HG02571 (cell line): Measurements from ENCODE around the gene XXYLT1.

Experiments
- ATAC-seq: cut with Tn5 transposase; IDR thresholded peaks from one replicate; pipeline ENCODE4 v1.9.1; 2021; ENCODE audit warnings: mild to moderate bottlenecking, moderate library complexity; ENCODE audit not compliant: unreplicated experiment

The XXYLT1 gene

DNA sequence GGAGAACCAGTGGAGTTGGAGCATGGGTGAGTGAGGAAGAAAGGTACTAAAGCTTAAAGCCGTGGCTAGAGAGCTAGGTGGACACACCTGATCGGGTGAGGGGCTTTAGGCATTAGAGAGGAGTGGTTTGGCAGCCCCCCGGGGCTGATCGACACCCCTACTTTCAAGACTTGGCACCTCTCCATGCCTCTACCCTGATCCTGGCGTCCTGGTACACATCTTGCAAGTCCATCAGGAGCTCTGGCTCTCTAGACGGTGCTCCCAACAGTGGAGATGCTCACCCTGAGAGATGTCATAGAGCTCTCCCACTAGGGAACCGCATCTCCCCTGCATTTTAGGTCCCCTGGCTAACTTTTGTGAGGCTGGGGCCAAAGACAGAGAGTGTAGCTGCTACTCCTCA is 98.1 kb downstream of the XXYLT1 start:
- no peak for ATAC-seq

DNA sequence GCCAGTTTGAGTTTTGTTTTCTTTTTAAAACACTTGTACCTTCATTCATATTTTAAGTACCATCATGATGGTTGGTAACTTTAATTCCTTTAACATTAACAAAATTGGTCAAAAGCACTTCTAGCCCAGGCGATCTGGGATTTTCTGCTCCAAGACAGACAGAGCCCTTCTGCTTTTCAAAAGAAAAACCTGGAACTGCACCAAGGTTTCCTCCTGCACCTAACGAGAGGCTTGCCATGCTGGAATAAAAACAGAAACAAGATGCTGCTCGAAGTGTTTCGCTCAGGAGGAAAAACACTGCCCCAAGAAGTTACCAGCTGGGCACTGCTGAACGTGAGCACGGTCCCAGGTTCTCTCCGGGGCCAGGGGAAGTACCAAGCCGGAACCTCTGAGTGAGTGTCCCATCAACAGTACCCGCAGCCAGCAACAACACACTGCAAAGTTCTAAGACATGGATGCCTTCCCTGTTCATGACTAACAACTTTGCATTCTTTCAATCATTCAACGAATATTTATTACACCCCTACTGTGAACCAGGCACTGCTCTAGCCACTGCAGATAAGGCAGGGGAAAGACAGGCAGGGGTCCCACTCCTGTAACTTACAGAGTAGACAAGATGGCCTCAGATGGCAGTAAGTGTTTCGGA is 98.8 kb downstream of the XXYLT1 start:
- no peak for ATAC-seq

DNA sequence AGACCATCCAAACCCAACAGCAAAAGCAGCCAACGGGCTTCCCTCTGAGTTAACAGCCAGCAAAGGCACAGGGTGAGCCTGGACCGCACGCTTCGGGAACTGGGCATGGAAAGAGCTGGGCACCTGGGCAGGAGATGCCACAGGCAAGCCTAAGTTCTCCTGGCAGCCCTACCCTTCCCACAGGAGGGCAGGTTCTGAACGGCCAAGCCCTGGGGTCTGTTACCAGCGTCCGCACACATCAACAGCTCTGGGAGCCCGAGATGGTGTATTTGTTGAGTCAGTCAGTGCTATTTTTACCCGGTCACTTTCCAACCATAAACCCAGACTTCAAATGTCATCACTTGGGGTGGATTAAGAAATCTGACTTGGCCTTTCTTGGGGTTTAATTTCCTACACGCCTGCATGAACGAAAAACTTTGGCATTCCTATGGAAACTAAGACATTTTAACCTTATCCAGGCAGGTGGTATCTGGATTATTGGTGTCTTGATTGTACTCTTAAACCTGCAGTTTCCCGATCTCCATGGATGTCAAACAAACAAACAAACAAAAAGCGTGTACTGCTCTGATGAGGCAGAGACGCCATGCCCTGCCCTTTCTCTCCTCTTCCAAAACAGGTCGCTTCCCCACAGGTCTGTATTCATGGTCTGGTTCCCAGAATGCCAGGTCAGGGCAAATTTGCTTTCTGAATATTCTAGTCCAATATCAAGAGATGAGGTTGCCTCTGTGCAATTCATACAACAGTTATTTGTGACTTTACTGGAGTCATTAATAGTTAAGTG is 99.7 kb downstream of the XXYLT1 start:
- no peak for ATAC-seq

DNA sequence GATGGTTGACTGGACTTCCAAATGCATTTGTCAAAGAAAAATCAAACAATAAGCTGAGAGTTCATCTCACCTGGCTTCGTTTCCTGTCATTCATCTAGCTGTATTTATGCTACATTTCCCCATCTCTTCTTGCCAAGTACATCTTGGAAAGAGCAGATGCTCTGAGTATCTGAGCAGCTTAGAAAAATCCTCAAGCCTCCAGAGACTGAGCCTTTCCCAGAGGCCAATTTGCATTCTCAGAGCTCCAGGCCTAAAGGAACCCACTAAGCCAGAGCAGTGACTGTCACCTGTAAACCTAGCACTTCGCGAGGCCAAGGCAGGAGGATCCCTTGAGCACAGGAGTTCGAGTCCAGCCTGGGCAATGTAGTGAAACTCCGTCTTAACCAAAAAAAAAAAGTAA is 100.5 kb downstream of the XXYLT1 start:
- ATAC-seq, result no peak

DNA sequence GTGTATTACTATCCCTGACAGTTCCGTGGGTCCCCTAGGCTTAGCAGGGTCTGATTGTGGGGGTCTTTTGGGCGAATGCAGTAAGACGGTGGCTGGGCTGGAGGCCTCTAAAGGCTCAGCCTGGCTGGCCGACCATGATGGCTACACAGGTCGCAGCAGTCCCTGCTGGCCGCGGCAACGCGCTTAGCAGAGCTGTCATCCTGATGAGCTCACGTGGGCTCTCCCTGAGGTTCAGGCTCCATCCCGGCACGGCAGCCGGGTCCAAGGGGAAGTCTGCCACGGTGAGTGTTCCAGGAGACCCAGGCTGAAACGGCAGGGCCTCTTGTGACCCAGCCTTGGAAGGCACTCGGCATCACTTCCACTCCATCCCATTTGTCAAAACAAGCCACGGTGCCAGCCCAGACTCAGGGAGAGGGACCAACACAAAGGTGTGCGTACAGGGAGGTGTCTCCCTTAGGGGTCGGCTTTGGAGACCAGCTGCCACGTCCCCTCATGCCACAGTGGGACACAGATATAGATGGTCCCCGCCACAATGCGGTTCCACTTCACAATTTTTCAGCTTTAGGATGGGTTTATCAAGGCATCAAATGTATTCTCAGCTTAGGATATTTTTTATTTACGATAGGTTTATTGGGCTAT is 101.8 kb downstream of the XXYLT1 start:
- ATAC-seq, result no peak

DNA sequence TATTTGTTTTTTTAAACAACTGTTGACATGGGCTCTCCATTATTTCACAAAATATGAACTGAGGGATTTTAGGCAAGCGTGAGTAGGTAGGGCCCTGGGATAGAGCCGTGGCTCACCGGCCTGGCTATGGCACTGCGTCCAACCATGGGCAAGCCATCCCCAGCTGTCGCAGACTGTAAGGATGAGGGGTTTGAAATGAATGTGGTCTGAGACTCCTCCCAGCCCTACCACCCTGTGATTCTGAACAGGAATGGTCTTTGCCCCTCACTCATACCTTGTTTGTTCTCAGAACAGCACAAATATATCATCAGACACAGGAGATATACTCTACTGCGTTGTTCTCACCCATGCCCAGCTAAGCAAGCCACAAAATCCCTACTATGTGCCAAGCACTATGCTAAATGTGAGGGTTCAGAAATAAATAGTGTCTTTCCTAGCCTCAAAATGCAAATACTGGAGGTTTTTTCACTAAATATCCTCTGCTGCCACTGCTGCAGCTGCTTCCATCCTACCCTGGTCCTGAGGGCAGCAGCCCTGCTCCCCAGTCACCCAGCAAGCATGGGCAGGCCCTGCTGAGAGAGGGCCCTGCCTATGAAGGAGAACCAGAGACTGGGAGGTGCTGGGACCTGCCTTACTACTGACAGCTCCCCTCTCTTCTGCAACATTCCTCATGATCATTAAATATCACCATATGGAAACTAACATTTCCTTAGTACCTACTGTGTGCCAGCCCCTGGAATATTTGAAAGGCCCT is 102.8 kb downstream of the XXYLT1 start:
- no peak for ATAC-seq

DNA sequence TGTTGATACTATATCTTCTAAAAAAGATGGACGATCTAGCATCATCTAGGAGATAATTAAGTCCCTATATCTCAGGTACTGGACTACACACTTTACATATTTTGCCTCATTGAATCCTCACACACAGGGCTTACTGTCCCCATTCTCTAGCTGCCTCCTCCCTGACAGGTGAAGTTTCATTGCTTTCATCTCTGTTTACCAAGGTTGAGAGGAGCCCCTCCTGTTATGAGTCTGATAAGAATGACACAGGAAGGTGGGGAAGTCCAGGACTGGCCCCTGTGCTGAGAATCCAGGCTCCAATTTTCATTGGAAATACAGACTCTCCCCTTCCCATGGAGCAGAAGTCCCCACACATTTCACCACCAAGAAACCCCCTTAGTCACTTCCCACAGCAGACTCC is 105.2 kb downstream of the XXYLT1 start:
- ATAC-seq, result no peak

DNA sequence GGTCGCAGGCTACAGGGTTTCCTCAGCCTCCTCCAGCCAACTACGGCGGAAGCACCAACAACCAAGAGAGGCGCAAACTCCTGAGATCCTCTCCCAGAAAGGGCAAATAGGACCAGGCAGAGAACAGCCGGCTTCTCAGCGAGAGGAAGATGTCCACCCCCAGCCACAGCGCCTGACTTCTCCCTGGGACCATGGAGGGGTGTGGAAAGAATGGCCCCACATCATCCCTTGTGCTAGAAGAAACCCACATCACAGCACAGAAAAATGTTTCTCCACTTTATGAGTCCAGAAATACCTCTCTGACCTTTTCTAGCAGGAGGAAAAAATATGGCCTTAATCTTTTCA is 105.7 kb downstream of the XXYLT1 start:
- ATAC-seq, result no peak

DNA sequence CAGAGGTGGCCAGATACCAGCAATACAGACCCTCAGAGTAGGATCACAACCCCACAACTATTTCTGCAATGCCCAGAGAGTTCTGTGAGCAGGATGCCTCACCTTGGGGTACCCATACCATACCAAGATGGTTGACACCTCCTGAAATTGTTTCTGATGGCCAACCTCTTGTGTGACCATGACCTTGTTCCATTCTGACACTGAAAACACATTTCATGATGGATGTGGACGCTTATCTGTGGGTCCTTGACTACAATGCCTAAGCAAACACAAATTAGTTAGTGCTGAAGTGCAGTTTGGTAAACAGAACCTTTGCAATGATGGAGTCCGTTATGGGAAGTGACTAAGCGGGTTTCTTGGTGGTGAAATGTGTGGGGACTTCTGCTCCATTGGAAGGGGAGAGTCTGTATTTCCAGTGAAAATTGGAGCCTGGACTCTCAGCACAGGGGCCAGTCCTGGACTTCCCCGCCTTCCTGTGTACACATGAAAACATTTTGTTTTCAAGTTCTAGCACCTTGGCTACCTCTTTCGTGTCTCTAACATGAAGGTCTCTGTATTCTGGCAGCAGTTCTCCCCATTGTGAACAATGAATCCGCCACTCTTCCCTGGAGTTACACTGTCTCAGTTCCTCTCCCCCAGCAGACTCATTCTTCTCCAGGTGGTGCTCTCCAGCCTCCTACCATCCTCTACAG is 106.2 kb downstream of the XXYLT1 start:
- ATAC-seq, result no peak

DNA sequence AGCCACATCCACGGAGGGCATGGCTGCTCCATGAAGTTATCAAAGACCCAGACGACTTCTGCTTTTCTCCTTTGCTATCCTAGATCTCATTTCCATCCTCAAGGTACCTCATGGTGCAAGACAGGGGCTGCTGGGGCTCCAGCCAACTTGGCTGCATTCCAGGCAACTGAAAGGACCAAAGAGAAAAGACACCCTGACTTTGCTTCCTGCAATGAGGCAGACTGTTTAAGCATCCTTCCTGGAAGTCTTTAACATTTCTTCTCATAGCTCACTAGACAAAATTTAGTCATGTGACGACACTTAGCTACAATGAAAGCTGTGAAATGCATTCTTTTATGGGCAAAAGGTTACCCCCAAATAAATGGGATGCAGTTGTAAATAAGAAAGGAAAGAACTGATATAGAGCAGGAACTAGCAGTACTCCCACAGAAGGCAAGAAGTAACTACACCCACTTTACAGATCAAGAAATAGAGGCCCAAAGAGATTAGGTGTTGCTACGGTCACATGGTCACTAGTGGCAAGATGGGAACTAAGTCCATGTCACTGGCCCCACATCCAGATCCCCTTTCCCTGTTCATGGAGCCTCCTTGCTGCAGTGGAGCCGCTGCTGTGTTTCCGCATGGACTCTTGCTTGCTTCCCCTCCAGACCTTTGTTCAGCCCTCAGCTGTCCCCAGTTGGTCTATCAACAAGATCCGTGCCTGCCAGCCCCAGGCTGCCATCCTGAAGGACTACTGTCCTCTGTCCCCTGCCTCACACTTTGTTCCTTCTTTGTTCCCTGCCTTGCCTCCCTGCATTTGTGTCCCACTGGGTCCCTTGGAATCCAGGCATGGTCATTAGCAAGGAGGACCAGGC is 107.0 kb downstream of the XXYLT1 start:
- no peak for ATAC-seq

DNA sequence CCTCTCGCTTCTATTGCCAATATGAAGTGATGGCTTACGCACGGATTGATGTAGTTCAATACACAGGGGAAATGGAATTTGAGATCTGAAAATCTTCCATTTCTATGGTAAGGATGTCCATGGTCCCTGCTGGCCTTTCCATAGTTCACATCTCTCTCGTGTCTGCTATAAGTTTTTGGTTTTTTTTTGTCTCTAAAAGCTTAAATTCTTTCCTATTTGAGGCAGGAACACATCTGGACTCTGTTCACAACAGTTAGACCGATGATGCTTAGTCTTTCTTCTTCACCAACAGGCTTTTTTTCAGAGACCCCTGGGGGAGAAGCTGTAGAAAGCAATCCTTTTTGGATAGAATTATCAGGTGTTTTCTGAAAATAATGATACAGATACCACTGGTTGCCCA is 108.1 kb downstream of the XXYLT1 start:
- ATAC-seq, result no peak

DNA sequence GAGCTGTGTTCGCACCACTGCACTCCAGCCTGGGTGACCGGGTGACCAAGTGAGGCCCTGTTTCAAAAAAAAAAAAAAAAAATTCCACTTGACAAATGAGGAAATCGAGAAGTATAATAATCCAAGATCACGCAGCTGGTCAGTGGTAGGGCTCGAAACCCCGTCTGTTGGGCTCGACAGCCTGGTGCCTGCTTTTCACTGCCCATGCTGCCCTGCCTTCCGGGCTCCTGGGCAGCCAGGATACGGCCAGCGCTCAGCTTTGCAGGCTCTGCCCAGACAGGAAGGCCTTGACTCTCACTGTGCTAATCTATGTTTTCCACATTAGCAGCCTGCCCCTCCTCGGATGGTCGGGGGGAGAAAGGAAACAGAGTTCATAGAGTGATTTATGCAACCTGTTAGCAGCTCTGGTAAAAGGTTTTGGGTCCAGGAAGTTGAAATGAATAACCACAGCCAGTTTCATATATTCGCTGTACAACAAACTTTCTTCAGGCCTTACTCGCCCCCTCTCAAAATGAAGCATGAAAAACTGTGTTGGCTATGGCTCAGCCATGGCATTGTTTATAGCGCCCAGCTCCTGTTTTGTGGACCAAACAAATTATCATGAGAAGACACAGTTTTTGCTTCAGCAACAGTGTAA is 108.8 kb downstream of the XXYLT1 start:
- no peak for ATAC-seq

DNA sequence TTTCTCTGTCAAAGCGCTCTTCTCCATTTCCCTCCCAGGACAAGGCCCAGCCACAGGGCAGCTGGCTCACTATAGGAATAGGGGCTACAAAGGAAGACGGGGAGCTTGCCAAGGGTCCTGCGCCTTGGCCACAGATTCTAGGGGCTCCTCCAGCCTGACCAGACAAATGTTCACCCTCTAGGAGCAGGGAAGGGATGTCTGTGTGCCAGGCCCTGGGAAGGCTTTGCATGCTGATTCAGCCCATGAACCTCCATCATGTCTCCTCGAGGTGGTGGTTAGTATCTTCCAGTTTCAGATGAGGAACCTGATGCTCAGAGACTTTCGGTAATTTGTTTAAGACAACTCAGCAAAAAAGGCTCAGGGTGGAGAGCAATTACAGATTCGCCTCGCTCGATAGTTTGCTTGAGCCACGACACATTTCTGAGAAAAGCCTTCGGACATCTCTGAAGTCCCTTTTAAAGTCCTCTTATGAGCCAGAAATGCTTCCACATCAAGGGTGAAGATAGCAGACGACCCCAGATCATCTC is 110.0 kb downstream of the XXYLT1 start:
- ATAC-seq, result no peak

DNA sequence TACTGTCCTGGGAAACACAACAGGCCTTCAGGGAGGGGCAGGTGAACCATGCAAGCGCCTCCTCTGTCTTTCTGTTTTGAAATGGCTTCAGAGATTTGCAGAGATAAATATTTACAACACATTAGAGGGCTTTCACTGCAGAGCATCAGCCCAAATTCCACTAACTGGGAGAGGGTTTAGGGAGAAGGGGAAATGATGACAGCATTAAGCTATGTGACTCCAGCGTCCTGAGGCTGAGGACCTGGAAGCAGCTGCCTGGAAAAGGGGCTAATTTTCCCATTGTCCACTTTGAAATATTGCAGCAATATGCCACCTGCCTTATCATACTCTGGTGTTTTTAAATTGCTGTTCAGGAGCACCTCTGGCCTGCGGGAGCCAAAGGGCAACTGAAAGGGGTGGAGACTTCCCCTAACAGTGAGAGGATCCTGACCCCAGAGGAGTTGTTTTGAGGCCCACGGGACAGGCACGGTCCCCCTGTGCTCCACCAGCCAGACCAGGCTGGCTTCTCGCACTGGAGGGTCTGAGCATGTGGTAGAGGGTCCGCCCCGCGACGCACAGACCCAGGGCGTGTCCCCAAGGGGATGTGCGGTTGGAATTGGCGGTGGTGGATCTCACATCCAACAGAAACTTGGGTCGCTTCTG is 110.6 kb downstream of the XXYLT1 start:
- ATAC-seq, result no peak

DNA sequence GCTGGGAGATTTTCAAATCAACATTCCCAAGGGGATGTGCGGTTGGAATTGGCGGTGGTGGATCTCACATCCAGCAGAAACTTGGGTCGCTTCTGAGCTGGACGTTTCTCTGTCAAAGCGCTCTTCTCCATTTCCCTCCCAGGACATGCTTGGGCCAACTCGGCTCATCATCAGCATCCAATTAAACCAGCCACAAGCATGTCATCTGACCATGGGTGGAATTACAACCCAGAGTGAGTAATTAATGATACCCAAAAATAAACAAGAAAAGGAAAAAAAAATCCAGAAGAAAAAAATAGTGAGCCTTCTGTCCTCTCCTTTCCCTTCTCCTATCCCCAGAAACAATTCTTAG is 111.2 kb downstream of the XXYLT1 start:
- no peak for ATAC-seq

DNA sequence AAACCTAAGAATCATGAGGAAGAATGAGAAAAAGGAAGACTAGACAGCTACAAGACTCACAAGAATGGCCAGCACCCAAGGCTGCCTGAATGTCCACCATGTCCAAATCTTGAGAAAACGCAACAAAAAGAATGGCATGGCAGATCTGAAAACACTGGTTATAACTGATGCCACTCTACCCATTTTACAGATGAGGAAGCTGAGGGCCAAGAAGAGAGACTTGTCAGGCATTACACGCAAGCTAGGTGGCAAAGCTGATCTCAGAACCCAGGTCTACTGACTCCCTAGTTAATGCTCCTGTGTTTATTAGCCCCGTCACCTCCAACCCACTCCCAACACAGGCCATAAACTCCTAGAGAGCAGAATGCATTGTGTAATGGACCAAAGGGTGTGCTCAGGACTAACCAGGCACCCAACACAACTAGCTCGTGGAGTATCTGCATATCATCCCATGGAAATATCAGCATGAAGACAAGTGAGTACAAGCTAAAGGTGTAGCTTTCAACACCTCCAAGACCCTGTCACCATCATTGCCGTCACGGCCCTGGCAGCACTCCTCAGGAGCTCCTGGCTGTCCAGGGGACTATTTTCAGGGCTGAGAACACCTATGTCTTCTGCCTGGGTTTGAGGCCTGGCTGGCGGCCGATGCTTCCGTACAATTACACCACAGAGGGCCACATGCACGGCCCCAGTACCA is 111.7 kb downstream of the XXYLT1 start:
- no peak for ATAC-seq

DNA sequence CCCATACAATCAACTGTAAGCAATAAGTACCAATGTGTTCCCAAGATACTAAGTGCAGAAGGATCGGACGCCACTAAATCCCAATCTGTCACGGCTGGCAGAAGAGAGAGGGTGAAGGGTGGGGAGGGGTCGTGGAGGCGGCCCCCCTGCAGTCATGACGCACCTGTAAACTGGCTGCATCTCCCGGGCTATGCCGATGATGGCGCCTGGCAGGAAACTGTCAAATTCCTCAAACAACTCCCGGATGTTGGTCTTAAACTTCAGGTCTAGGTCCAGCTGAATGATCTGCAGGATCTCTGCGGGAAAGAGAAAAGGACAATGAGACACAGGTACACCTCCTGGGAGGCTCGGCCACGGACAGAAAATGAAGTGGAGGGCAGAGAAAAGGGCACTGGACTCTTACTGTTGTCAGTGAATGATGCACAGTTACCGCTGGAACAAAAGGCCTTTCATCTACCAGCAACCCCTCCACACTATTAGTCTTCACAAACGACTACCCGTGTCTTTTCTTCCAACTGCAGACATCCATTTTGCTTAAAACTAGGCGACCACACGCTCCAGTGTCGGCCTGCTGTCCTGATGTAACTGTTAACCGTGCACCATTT is 114.6 kb downstream of the XXYLT1 start:
- no peak for ATAC-seq
